ENCODE results near the gene UGT1A8. TPM values are rescaled to one million over a fixed set of nuclear protein-coding genes. Genes with fewer than 3 reads are reported as not detected.
"Not testable (repeated sequence)": the region's sequence is repeated elsewhere in the genome, so short reads cannot be mapped to it uniquely, and the experiment has no call there.

The UGT1A8 gene
- polyA plus RNA-seq, 1 donor: not detected

DNA sequence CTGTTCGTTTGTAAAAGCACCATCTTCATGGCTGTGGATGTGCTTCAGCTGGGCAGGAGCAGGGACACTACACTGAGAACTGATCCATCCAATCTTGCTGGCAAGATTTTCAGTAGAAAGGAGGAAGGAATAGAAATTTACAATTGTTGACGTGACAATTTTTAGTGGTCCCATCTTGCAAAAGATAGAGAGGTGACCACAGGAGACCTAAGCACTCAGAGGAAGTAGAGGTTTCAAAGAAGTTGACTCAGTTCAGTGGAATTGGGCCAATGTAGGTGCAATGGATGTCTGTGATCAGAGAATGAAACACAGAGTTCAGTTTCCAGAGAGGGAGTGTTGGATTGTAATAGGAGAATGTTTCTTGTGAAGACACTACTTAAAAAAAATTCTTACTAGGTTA lies 96.7 kb downstream of the UGT1A8 start:
- no peak for DNase-seq (ENCODE audit: low read depth)

DNA sequence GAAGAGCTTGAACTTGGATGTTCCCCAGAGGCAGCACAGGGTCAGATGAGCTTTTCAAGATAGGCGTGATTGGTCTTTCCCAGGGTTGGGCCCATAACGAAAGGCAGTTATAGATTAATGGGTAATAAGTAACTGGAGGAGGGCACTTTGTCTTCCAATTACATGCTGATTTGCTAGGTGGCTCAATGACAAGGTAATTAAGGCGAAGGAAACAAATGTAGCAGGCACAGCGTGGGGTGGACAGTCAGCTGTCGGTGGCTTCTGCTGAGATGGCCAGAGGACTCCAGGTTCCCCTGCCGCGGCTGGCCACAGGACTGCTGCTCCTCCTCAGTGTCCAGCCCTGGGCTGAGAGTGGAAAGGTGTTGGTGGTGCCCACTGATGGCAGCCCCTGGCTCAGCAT lies 101.1 kb downstream of the UGT1A8 start, which contains the start of gene UGT1A4:
Gene UGT1A4 (plus strand): TSS at position 185 of the 400 bp plus-strand sequence. CDS start 85 bp downstream, at position 270.
- no peak for DNase-seq (ENCODE audit: low read depth)

- no peak for DNase-seq (ENCODE audit: low read depth)
These were observed 111.4 kb downstream of the UGT1A8 start, which contains the start of gene UGT1A3 for GRCh38 chr2:233728723-233729301. UGT1A3 (plus strand) TSS chr2:233729042; CDS start chr2:233729127, 85 bp downstream.

DNA sequence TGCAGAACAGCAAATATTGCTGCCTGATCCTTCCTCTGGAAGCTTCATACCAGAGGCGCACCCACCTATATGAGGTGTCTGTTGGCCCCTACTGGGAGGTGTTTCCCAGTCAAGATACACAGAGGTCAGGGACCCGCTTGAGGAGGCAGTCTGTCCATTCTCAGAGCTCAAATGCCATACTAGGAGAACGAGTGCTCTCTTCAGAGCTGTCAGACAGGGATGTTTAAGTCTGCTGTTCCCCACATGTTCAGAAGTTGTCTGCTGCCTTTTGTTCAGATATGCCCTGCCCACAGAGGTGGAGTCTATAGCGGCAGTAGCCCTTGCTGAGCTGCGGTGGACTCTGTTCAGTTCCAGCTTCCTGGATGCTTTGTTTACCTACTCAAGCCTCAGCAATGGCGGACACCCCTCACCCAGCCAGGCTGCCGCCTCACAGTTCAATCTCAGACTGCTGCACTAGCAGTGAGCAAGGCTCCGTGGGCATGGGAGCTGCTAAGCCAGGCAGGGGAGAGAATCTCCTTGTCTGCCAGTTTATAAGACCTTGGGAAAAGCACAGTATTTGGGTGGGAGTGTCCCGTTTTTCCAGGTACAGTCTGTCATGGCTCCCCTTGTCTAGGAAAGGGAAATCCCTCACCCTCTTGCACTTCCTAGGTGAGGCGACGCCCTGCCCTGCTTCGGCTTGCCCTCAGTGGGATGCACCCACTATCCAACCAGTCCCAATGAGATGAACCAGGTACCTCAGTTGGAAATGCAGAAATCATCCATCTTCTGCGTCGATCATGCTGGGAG lies 119.6 kb downstream of the UGT1A8 start:
- not testable (repeated sequence) for DNase-seq (ENCODE audit: low read depth)

GRCh38 chr2:233740870-233741269 lies 123.4 kb downstream of the UGT1A8 start:
- DNase-seq (ENCODE audit: low read depth): no peak

- DNase-seq (ENCODE audit: low read depth): no peak
These were observed 126.2 kb downstream of the UGT1A8 start for GRCh38 chr2:233743464-233744259.

DNA sequence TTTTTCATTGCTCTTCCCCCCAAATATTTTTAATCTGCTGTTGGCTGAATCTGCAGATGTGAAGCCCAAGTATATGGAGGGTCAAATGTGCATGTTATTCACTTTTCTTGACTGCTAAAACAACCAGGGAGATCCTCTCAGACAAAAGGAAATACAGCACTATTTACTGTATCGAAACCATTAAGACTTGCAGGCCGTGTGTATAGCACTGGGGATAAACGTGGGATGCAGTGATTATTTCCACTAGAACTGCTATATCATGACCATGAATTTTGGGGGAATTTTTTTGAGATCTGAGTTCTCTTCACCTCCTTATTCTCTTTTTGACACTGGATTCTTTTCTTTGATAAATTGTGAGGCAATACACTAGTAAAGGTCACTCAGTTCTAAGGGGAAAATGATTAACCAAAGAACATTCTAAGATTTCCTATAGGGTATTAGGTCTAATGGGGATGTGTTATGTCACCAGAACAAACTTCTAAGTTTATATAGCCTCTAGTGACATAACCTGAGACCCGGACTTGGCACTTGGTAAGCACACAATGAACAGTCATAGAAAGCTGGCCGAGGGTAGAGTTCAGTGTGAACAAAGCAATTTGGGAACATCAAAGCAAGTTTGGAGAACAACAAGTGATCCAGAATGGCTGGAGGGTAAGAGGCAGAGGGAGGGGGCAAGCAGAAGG lies 127.8 kb downstream of the UGT1A8 start:
- DNase-seq (ENCODE audit: low read depth): no peak

DNA sequence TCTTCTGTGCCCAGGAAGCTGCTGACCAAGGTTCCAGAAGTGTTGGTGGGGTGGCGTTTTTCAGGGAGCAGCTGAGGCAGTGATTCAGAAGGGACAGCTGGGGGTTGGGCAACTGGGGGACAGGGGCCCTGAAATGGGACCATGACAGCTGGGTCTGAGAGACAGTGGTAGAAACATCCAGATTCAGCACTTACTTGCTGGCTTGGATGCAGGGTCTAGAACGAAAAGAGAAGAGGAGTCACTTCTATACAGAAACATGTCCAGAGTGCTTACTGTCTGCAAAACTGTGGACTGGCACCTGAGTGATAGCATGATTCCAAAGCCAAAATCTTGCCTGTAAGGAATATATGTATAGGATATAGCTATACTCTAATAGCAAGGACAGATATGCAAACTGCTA lies 128.4 kb downstream of the UGT1A8 start:
- DNase-seq (ENCODE audit: low read depth): not testable (repeated sequence)

GRCh38 chr2:233746475-233747282 lies 129.2 kb downstream of the UGT1A8 start:
- no peak for DNase-seq (ENCODE audit: low read depth)

DNA sequence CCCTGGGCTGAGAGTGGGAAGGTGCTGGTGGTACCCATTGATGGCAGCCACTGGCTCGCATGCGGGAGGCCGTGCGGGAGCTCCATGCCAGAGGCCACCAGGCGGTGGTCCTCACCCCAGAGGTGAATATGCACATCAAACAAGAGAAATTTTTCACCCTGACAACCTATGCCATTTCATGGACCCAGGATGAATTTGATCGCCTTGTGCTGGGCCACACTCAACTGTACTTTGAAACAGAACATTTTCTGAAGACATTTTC lies 129.8 kb downstream of the UGT1A8 start:
- DNase-seq (ENCODE audit: low read depth): no peak

DNA sequence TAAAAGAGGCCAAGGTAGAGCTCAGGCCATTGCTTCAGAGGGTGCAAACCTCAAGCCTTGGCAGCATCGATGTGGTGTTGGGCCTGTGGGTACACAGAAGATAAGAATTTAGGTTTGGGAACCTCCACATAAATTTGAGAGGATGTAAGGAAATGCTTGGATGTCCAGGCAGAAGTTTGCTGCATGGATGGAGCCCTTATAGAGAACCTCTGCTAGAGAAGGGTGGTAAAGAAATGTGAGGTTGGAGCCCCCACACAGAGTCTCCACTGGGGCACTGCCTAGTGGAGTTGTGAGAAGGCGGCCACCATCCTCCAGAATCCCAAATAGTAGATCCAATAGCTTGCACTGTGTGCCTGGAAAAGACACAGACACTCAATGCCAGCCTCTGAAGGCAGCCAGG lies 133.3 kb downstream of the UGT1A8 start:
- not testable (repeated sequence) for DNase-seq (ENCODE audit: low read depth)

DNA sequence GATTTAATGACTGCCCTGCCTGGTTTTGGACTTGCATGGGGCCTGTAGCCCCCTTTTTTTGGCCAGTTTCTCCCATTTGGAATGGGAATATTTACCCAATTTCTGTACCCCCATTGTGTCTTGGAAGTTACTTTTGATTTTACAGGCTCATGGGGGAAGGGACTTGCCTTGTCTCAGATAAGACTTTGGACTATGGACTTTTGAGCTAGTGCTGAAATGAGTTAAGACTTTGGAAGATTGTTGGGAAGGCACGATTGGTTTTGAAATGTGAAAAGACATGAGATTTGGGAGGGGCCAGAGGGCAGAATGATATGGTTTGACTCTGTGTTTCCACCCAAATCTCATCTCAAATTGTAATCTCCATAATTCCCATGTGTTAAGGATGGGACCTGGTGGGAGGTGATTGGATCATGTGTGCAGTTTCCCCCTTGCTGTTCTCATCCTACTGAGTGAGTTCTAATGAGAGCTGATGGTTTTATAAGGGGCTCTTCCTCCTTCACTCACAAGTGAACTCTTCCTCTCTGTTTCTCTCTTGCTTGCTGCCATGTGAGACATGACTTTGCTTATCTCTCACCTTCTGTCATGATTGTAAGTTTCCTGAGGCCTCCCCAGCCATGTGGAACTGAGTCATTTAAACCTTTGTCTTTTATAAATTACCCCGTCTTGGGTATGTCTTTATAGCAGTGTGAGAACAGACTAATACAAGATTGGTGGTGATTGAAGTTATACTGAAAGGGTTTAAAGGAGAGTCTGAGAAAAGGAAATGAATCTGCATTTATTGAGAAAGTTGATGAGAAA lies 134.0 kb downstream of the UGT1A8 start:
- DNase-seq (ENCODE audit: low read depth): not testable (repeated sequence)

DNA sequence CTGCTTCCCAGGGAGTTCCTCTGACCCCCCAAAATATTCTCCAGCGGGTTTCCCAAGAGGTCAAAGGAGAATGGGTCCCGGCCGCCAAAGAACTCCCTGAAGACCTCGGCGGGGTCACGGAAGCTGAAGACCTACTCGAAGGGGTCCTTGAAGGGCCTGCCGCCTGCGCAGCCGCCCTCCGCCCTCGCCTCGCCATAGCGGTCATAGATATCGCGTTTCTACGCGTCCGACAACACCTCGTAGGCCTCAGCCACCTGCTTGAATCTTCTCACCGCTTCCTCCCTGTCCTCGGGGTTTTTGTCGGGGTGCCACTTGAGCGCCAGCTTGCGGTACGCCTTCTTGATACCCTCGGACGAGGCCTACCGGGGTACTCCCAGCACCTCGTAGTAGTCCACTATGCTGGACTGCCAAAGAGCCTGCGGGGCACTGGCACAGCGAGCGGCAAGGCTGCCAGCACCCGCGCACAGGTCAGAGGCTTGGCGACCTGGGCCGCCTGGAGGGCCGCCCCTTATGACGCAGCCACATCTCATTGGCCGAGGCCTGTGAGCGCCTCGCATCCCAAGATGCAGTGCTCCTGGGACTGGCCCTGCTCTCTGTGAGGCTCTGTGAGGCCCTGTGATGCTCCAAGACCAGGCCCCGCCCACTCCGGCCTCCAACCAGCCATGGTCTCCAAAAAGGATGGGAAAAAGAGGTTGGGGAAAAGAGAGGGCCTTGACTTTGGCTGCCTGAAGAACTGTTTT lies 137.6 kb downstream of the UGT1A8 start:
- DNase-seq (ENCODE audit: low read depth): no peak

DNA sequence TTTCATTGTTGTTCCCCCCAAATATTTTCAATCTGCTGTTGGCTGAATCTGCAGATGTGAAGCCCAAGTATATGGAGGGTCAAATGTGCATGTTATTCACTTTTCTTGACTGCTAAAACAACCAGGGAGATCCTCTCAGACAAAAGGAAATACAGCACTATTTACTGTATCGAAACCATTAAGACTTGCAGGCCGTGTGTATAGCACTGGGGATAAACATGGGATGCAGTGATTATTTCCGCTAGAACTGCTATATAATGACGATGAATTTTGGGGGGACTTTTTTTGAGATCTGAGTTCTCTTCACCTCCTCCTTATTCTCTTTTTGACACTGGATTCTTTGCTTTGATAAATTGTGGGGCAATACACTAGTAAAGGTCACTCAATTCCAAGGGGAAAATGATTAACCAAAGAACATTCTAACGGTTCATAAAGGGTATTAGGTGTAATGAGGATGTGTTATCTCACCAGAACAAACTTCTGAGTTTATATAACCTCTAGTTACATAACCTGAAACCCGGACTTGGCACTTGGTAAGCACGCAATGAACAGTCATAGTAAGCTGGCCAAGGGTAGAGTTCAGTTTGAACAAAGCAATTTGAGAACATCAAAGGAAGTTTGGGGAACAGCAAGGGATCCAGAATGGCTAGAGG lies 139.1 kb downstream of the UGT1A8 start:
- no peak for DNase-seq (ENCODE audit: low read depth)

- no peak for DNase-seq (ENCODE audit: low read depth)
These were observed 140.7 kb downstream of the UGT1A8 start for GRCh38 chr2:233758141-233758540.

DNA sequence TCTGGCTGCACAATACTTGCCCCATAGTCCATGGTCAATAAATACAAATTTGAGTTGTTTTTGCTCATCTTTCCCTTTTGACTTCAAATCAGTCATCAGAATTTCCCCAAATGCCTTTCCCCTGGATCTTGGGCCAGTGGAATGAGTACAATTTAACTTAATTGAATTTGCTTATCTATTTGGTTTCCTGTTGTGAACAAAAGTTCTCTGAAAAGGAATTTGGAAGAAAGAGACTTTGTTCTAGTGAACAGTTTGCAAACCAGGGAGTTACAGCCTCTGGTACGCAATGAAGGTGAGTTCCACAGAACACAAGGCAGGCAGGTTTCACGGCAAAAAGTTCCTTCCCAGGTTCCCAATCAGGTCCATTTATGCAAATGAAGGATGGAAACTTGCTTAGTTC lies 141.4 kb downstream of the UGT1A8 start:
- DNase-seq (ENCODE audit: low read depth): no peak

DNA sequence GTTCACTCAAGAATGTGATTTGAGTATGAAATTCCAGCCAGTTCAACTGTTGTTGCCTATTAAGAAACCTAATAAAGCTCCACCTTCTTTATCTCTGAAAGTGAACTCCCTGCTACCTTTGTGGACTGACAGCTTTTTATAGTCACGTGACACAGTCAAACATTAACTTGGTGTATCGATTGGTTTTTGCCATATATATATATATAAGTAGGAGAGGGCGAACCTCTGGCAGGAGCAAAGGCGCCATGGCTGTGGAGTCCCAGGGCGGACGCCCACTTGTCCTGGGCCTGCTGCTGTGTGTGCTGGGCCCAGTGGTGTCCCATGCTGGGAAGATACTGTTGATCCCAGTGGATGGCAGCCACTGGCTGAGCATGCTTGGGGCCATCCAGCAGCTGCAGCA lies 142.6 kb downstream of the UGT1A8 start, which contains the start of gene UGT1A1:
Gene UGT1A1 (plus strand): TSS at position 228 of the 400 bp plus-strand sequence. CDS start 18 bp downstream, at position 246.
- no peak for DNase-seq (ENCODE audit: low read depth)

DNA sequence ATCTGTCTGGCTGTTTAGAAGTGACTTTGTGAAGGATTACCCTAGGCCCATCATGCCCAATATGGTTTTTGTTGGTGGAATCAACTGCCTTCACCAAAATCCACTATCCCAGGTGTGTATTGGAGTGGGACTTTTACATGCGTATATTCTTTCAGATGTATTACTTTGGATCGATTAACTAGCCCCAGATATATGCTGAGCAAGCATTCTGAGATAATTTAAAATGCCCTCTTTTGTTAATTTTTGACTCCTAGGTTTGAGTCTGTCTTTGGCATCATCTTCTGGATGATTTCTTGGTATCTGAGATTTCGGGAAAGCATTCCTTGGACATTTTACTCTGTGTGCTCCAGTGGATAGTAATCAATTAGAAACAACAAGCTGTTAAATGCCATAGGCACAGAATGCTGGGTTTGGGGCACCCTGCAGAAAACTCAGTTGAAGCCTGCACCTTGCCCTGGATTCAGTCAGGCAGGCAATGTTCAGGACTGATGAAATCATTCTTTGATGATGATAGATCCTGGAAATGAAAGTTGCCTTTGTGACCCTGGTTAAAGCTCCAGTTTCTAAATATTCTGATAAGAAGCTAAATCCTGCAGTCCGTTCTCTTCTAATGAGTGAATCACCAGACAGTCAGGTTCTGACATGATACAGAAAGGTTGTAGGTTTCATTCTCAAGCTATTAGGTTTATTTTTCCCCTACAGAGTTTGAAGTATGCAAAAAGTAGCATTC lies 143.8 kb downstream of the UGT1A8 start:
- DNase-seq (ENCODE audit: low read depth): no peak
